Activated naive CD4-positive, alpha-beta T cell (primary cell): ENCODE measurements around the gene ANGPTL8.

Experiments used
- DNase-seq, 4 experiments: peaks; one replicate each; lab custom pipeline; 2025; lab: John Stamatoyannopoulos, UW

The ANGPTL8 gene

DNA sequence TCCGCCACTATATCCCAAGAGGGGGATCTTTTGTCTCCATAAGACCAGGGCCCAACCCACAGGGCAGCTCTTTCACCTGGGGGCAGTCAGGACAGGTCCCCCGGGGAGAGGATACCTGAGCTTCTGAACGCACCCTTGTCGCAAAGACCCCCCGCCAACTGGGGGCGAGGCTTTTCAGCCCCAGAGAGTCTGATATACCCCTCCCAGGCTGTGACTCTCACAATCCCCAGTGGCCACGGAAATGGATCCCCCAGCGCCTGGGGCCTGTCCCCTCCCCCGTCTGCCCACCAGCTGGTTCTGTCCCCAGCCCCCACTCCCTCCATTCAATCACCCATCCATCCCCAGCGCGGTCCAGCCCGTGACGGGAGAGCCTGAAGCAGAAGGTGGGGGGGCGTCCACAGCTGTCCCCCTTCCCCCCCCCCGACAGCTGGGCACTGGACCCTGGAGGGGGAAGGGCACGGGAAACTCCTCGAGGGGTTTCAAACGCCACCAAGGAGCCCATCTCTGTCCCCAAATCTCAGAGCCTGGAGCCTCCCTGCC, 22.1 kb downstream of the ANGPTL8 start:
- no peak for DNase-seq

DNA sequence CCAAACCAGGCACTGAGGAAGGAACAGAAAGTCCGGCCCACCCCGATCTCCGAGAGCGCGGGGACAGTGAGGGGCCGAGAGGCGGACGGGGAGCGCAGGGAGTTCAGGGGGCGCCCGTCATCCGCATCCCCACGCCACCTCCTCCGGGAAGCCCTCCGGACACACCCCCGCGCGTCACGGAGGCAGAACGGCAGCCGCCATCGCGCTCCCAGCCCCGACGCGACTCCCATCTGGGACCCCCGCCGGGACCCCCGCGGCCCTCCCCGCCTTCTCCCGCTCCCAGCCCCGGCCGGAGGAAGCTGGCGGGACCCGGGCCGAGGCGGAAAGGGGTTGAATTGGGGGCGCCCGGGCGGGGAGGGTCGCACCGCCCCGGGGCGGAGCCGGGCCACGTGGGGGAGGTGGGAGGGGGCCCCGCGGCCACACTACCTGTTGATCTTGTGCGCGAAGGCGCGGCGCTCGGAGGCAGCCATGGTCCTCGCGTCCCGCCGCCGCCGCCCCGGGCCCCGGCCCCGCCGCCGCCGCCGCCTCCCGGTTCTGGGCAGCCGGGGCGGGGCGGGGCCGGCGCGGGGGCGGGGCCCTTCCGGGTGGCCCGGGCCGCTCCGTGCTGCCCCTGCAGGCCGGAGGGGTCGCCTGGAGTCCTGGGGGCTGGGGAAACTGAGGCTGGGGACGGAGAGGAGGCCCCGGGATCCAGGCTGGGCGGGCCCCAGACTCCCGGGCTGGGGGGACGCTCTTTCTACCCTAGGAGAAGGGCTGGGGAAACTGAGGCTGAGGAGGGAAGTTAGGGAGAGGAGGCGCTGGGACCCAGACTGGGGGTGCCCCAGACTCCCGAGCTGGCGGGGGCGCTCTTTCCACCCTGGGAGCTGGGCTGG, 22.8 kb downstream of the ANGPTL8 start, which contains the start of gene DOCK6:
Gene DOCK6 (minus strand): TSS at position 554 of the 869 bp plus-strand sequence. CDS start 84 bp downstream, at position 470.
- peak in 1 of 4 experiments; percentile 5 for DNase-seq

DNA sequence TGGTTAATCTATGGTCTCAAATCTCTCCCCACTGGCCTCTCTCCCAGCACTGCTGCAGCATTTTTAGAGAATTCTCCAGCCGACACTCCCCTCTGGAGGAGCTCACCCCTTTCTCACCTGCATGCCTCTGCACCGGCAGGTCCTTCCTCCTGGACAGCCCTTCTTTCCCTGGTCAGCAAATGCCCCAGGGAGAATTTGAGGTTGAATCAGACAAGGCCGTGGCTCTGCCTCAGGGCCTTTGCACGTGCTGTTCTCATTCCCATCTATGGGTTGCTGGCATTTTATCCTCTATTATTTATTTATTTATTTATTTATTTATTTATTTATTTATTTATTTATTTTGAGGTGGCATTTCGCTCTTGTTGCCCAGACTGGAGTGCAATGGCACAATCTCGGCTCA, 24.3 kb downstream of the ANGPTL8 start:
- no peak for DNase-seq

DNA sequence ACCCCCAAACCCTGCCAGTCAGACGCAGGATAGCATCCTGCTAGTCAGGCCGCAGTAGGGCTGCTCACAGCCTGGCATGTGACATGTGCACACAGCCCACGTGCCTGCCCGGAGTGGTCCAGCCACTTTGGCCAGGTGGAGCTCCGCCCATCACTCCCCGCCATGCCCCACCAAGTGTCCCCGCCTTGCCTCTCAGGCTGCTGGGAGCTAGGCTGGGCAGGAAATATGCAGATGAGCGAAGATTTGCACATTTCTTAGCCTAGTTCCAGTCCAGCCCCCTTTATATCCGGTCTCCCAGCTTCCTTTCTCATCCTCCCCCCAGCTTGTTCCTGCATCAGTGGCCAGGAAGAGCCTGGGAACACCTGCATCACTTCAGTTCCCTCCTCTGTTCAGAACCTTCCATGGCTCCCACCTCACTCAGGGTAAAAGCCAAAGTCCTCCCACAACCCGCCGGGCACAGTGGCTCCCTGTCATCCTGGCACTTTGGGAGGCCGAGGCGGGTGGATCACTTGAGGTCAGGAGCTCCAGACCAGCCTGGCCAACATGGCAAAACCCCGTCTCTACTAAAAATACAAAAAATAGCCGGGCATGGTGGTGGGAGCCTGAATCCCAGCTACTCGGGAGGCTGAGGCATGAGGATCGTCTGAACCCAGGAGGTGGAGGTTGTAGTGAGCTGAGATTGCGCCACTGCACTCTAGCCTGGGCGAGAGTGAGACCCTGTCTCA, 25.2 kb downstream of the ANGPTL8 start:
- DNase-seq: no peak

DNA sequence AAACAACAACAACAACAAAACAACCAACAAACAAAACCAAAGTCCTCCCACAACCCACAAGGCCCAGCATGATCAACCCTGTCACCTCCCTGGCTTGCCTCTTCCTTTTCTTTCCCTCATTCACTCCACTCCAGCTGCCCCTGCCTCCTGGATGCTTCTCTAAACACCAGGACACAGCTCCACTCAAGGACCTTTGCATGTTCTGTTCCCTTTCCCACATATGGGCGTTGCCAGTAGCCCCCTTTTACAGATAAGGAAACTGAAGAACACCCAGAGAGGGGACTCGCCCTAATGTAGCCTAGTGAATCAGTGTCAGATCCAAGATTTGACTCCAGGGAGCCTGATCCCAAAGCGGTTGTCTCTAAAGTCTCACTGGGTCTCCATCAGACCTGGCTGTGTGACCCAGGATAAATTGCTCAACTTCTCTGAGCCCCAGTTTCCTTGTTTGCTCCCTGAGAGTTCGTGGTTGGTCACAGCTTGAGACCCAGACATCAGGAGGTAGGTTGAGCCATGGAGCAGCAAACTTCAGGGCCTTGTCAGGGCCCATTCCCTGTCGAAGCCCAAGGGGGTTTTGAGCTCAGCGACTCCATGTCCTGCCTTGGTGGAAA, 25.9 kb downstream of the ANGPTL8 start:
- no peak for DNase-seq

DNA sequence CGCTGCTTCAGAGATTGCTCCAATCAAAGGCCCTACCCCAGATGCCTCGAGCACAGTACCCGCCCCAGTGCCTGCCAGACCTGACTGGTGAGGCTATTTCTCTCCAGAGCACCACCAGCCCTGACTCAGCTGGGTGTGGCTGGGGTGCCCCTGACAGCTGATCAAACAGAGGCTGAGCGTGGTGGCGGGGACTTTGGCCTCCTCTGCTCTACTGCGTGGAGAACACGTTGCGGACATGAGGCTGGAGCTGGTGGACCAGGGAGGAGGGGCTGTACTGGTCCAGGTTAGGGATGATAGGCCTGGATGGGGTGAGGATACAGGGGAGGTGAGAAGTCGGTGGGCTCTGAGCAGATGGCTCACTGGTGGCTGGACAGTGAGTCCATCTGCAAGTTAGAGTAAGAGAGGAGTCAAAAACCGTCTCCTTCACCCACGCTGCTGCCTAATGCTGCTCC, 26.4 kb downstream of the ANGPTL8 start:
- no peak for DNase-seq

DNA sequence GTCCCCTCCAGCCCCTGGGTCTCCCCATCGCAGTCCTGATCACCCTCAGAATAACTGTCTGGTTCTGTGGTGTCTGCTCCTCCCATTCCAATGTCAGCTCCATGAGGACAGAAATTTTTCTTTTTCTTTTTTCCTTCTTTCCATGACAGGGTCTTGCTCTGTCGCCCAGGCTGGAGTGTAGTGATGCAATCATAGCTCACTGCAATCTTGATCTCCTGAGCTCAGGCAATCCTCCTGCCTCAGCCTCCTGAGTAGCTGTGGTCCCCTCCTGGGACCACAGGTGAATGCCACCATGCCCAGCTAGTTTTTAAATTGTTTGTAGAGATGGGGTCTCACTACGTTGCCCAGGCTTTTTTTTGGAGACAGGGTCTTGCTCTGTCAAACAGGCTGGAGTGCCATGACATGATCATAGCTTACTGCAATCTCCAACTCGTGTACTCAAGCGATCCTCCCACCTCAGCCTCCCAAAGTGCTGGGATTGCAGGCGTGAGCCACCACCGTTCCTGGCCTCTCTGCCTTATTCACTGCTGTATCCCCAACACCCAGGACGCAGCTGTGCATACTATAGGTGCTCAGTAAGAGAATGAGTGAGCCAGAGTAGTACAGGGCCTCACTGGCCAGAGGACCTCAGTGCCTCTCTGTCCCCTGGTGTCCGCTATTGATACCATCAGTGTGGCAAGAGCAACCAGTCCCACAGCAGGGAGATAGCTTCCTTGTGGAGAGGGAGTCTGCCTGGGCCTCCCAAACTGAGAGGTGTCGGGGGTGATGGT, 28.1 kb downstream of the ANGPTL8 start:
- DNase-seq: no peak

DNA sequence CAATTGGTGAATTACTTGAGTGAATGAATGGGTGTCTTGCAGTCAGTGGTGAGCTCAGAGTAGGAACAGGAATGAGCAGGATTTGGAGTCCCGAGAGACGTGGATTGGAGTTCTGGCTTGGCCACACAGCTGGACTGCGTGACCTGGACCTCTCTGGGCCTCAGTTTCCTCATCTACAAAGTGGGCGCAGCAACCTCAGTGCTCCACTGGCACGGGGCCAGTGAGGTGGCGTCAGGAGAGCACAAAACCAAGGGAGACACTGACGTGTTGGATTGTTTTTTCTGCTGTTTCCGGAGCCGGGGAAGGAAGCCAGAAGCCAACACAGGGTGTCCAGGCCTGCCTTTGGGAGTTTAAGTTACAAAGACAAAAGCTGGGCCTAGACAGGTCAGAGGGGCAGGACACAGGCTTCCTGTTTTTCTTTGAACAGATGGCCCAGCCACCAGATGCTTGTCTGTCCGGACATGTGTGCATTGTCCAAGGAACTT, 29.4 kb downstream of the ANGPTL8 start:
- DNase-seq: no peak

DNA sequence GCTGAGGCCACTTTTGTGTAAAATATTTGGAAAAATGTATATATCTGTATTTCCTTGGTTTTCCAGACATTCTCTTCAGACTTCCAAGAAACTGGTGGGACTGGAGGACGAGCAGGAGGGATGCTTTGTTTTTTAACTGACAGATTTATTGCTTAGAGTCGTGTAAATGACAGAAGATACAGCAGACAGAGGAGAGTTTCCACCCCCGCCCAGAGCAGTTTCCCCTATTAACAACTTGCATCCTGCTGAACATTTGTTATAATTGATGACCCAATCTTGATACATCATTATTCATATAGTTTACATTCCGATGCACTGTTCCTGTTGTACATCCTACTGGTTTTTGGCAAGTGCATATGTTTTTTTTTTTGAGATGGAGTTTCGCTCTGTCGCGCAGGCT, 30.0 kb downstream of the ANGPTL8 start:
- no peak for DNase-seq

DNA sequence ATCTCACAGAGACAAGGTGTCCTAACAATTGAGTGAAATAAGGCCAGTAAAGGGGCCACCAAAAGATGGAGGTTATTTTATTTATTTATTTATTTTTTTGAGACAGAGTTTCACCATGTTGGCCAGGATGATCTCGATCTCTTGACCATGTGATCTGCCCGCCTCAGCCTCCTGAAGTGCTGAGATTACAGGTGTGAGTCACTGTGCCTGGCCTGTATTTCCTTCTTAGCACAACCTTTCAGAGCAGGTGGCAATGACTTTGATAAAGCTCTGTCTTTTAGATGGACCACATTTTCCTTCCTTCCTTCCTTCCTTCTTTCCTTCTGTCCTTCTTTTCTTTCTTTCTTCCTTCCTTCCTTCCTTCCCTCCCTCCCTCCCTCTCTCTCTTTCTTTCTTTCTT, 33.9 kb downstream of the ANGPTL8 start:
- DNase-seq: no peak

DNA sequence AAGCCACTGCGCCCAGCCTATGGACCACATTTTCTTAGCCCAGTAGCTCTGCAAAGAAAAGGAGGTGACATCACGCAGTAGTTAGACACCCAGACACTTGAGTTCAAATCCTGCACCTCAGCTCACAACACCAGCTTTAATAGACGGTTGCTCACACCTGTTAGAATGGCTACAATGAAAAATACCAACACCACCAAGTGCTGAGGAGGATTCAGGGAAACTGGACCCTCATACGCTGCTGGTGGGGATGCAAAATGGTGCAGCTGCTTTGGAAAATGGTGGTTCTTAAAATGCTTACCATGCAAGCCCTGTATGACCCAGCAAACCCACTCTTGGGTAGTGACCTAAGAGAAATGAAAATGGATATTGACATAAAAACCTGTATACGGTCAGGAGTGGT, 34.6 kb downstream of the ANGPTL8 start:
- no peak for DNase-seq

DNA sequence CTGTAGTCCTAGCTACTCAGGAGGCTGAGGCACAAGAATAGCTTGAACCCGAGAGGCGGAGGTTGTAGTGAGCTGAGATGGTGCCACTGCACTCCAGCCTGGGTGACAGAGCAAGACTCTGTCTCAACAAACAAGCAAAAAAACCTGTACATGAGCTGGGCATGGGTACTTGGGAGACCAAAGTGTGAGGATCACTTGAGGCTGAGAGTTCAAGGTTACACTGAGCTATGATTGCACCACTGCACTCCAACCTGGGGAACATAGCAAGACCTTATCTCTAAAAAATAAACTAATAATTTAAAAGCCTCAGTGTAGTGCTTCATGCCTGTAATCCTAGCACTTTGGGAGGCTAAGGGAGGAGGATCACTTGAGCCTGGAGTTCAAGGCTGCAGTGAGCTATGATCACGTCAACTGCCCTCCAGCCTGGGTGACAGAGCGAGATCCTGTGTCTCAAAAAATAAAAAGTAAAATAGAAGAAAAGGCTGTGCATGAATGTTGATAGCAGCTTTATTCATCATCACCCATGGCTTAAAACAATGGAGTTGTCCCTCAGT, 35.2 kb downstream of the ANGPTL8 start:
- no peak for DNase-seq

DNA sequence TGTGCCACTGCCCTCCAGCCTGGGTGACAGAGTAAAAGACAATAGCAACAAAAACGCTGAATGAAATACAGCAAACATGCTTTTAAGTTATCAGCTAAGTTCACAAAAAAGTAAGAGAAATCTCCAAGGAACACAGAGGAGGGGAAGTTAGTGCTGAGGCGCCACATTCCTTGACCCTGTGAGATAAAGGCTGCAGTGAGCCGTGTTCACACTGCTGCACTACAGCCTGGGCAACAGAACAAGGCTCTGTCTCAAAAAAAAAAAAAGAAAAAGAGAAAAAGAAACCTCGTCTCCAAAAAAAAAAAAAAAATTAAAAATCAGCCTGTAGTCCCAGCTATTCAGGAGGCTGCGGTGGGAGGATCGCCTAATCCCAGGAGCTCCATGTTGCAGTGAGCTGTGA, 39.3 kb downstream of the ANGPTL8 start:
- DNase-seq: no peak

DNA sequence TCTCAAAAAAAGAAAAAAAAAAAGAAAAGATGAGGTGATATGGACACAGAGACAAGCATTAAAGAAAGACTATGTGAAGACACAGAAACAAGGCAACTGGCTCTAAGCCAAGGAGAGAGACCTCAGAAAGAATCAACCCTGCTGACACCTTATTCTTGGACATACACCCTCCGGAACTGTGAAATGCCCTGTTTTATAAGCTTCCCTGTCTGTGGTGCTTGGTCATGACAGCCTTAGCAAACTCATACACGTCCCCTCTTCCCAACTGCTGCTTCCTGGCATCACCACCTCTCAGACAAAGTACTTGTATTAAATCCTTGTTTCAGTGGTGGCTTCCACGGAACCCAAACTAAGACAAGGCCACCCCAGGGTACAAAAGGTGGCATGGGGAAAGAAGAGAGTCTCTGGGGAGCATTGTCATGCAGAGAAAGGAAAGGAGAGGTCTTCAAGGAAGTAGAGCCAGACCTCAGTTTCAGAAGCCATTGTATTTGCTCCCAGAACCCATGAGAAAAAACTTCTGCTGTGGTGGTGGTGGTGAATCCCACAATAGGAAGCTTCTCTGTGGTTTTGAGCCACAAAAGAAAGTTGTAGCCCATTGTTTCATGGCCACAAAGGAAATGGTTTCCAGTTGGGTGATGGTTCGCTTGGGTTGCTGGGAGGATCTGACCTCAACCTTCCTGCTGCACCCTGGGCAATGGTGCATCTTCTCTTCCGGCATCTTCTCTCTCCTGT, 40.3 kb downstream of the ANGPTL8 start:
- peak in 1 of 4 experiments; percentile 9 for DNase-seq

DNA sequence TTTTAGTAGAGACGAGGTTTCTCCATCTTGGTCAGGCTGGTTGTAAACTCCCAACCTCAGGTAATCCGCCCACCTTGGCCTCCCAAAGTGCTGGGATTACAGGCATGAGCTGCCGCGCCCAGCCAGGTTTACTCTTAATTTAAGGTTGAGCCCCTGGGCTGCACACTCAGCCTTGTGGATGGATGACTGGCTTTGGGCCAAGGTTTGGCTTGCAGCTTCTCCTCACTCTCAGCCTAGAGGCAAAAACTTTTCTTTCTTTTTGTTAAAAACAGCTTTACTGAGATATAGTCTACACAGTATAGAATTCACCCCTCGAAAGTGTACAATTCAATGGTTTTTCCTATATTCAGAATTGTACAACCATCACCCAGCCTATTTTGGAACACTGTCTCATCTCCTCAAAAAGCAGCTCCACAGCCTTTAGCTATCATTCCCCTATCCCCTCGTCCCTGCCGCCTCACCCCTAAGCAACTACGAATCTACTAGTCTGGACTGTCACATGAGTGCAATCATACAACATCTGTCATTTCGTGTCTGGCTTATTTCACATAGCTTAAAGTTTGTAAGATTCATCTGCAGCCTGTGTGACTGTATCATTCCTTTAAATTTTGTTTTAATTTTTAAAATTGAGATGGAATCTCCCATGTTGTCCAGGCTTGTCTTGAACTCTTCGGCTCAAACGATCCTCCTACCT, 42.1 kb downstream of the ANGPTL8 start:
- no peak for DNase-seq

DNA sequence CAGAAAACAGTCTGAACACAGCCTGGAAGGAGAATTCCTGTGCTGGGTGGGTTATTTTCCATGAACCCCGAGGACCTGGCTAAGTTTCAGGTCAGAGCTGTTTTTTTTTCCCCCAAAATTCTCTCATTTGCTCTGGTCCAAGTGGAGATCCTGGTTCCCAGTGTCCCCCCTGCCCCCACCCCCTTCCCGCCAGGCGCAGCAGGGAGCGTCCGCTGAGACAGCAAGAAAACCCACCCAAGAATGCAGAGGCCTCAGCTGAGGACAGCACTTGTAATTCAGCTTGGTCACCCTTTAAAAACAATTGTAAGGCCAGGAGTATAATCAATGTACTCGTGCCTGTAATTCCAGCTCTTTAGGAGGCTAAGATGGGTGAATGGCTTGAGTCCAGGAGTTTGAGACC, 45.1 kb downstream of the ANGPTL8 start:
- no peak for DNase-seq

DNA sequence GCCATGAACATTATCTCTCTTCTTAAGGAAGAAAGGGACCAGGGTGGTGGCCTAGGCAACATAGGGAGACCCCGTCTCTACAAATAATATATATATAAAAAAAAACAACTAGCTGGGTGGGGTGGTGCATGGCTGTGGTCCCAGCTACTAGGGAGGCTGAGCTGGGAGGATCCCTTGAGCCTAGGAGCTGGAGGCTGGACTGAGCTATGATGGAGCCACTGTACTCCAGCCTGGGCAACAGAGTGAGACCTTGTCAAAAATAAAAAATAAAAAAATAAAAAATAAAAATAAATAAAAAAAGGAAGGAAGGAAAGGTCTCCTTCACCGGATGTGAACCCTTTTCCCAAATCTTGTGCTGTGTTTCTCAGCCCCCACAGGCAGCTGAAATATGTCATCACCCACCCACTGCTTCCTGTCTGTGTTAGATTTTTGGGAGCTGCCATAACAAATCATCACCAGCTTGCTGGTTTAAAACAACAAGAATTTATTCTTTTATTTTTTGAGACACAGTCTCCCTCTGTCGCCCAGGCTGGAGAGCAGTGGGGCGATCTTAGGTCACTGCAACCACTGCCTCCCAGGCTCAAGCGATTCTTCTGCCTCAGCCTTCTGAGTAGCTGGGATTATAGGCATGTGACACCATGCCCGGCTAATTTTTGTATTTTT, 47.0 kb downstream of the ANGPTL8 start:
- DNase-seq: no peak

DNA sequence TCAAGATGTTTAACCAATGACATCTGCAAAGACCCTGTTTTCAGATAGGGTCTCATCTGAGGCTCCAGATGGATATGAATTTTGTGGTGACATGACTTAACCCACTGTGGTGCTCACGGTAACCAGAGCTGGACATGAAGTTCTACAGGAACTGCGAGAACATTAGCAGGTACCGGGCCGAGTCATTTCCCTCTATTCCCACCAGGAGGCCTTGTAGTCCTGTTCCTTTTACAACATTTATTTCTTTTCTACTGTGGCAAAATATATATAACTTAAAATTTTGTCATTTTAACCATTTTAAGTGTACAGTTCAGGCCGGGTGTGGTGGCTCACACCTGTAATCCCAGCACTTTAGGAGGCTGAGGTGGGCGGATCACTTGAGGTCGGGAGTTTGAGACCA, 48.9 kb downstream of the ANGPTL8 start:
- DNase-seq: no peak

DNA sequence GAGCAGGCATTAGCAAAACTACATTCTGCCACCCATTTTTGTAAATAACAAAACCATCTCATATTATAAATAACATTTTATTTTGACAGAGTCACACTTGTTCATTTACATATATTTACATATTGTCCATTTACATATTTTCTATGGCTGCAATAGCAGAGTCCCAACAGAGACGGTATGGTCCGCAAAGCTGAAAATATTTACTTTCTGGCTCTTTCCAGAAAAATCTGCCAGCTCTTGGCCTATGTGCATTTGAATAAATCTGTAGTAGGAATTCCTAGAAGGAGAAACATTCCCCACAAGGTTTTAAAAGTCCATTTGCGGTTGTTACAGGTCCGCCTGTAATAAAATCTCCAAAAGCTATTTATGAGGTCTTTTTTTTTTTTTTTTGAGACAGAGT, 50.8 kb downstream of the ANGPTL8 start:
- DNase-seq: no peak
